Measurements from ENCODE around the gene DPH2. TPM values are rescaled to one million over a fixed set of nuclear protein-coding genes. Genes with fewer than 3 reads are reported as not detected.

DPH2 gene
- total RNA-seq, 1 experiment from 2014 or later, result 57.5 TPM

GRCh38 chr1:43990271-43991199 lies 20.7 kb downstream of the DPH2 start:
- ATAC-seq (no peak), DNase-seq (ENCODE audit: low spot score) (no peak)
- POLR2A ChIA-PET, result interaction anchor here (0.5 to 1.2 kb wide), 3 partner anchors 37 to 224 kb away, joined by 3 to 4 read pairs (median 3); no protein-coding TSS in a partner anchor
- peak overlapping the region; percentile 86 for H3K4me3 Mint-ChIP-seq
- TF ChIP-seq KAT7 (CRISPR knock-in tag; IDR thresholded peaks at IDR 0.05; ENCODE audit: borderline replicate concordance) (0 out of 2 replicates have a peak, but pooled peaks have one; percentile 57), E2F4 (CRISPR knock-in tag; IDR thresholded peaks at IDR 0.05; ENCODE audit: borderline replicate concordance, low read depth) (no peak), ZNF423 (CRISPR knock-in tag; IDR thresholded peaks at IDR 0.05) (peak; percentile 77)
- H3K4me1 Mint-ChIP-seq, result peaks cover 22% of the 10 kb centered on the region
- CTCF ChIA-PET, result interaction anchor here (0.6 to 9.8 kb wide), 5 partner anchors 45 to 1318 kb away, joined by 4 to 87 read pairs (median 4); no protein-coding TSS in a partner anchor
- H3K36me3 Mint-ChIP-seq, result 0 out of 2 replicates have a peak, but pooled peaks cover 1% of the 10 kb centered on the region
- H3K27ac Mint-ChIP-seq, result peak overlapping the region; percentile 93; the same call in 1 of the 2 replicates
- H3K9me3 Mint-ChIP-seq, result no peaks in the 10 kb centered on the region
- peaks cover 18% of the 10 kb centered on the region for H3K27me3 Mint-ChIP-seq (ENCODE audit: low read depth)

- ATAC-seq (no peak; the same call in 1 of the 2 replicates), DNase-seq (ENCODE audit: low spot score) (no peak)
- Mint-ChIP-seq H3K27ac (peak overlapping the region; percentile 93; the same call in 1 of the 2 replicates), H3K9me3 (no peaks in the 10 kb centered on the region), H3K36me3 (no peaks in the 10 kb centered on the region), H3K4me3 (peak overlapping the region; percentile 86), H3K27me3 (ENCODE audit: low read depth) (peaks cover 18% of the 10 kb centered on the region), H3K4me1 (peaks cover 22% of the 10 kb centered on the region)
- POLR2A ChIA-PET, result interaction anchor here (1.2 to 3.0 kb wide), 2 partner anchors 17 to 225 kb away, joined by 3 to 13 read pairs; partner anchors contain the start of gene ATP6V0B
- TF ChIP-seq PRDM15 (CRISPR knock-in tag; IDR thresholded peaks at IDR 0.05), result no peak
- no peak for TF ChIP-seq ATF1 (CRISPR knock-in tag; IDR thresholded peaks at IDR 0.05)
- 0 out of 2 replicates have a peak, but pooled peaks have one; percentile 38 for TF ChIP-seq CREB1 (CRISPR knock-in tag; IDR thresholded peaks at IDR 0.05)
- CTCF ChIA-PET, result interaction anchor here (0.9 to 9.8 kb wide), 6 partner anchors 9 to 441 kb away, joined by 3 to 87 read pairs (median 8); no protein-coding TSS in a partner anchor
Measured at GRCh38 chr1:43991200-43991475, 21.3 kb downstream of the DPH2 start.

GRCh38 chr1:43991476-43992231 lies 21.8 kb downstream of the DPH2 start, which contains the start of gene CCDC24:
TSS of gene CCDC24 (plus strand) at chr1:43991599. CDS start at chr1:43991879, 280 bp downstream.
- H3K36me3 Mint-ChIP-seq, result no peaks in the 10 kb centered on the region
- peak; percentile 70 for ATAC-seq
- H3K4me1 Mint-ChIP-seq, result peaks cover 22% of the 10 kb centered on the region
- H3K9me3 Mint-ChIP-seq, result no peaks in the 10 kb centered on the region
- DNase-seq (ENCODE audit: low spot score), result peak; percentile 82
- H3K27ac Mint-ChIP-seq, result peak within 1 kb of the TSS; percentile 93
- peak within 1 kb of the TSS; percentile 86 for H3K4me3 Mint-ChIP-seq
- H3K27me3 Mint-ChIP-seq (ENCODE audit: low read depth), result peaks cover 18% of the 10 kb centered on the region
- POLR2A ChIA-PET, result interaction anchor here (0.6 to 3.0 kb wide), 7 partner anchors 17 to 422 kb away, joined by 3 to 13 read pairs (median 3); partner anchors contain the start of genes ATP6V0B and DPH2
- CTCF ChIA-PET, result interaction anchor here (0.8 to 9.8 kb wide), 16 partner anchors 8 to 441 kb away, joined by 3 to 87 read pairs (median 4); partner anchors contain the start of gene DPH2
- TF ChIP-seq PREB (CRISPR knock-in tag; IDR thresholded peaks at IDR 0.05; ENCODE audit: borderline replicate concordance), result no peak
- 0 out of 2 replicates have a peak, but pooled peaks have one; percentile 24 for TF ChIP-seq MLX (CRISPR knock-in tag; IDR thresholded peaks at IDR 0.05)
- TF ChIP-seq HMGXB4 (CRISPR knock-in tag; IDR thresholded peaks at IDR 0.05), result peak; percentile 43; the same call in 1 of the 2 replicates
- no peak for TF ChIP-seq ZNF532 (CRISPR knock-in tag; IDR thresholded peaks at IDR 0.05; ENCODE audit: borderline replicate concordance)
- no peak for TF ChIP-seq CTCF (IDR thresholded peaks at IDR 0.05)

Measured in WTC11 (cell line).